Retinal pigment epithelial cell (primary cell): ENCODE results near the gene NUP93.

Source experiments
- DNase-seq: peaks from one replicate; pipeline ENCODE4 v3.0.0-alpha.2; 2010; ENCODE audit warnings: low read depth
- H3K4me3 ChIP-seq: 2 replicates; pipeline ENCODE4 v1.5.1; 2011; ENCODE audit warnings: mild to moderate bottlenecking, low read length, control low read depth, moderate library complexity
- TF ChIP-seq, protein P1 (sequence below): conservative IDR thresholded peaks from 2 replicates; pipeline ENCODE4 v1.5.1; 2011; ENCODE audit warnings: low read depth, low read length, control low read depth, inconsistent platforms

The NUP93 gene

DNA sequence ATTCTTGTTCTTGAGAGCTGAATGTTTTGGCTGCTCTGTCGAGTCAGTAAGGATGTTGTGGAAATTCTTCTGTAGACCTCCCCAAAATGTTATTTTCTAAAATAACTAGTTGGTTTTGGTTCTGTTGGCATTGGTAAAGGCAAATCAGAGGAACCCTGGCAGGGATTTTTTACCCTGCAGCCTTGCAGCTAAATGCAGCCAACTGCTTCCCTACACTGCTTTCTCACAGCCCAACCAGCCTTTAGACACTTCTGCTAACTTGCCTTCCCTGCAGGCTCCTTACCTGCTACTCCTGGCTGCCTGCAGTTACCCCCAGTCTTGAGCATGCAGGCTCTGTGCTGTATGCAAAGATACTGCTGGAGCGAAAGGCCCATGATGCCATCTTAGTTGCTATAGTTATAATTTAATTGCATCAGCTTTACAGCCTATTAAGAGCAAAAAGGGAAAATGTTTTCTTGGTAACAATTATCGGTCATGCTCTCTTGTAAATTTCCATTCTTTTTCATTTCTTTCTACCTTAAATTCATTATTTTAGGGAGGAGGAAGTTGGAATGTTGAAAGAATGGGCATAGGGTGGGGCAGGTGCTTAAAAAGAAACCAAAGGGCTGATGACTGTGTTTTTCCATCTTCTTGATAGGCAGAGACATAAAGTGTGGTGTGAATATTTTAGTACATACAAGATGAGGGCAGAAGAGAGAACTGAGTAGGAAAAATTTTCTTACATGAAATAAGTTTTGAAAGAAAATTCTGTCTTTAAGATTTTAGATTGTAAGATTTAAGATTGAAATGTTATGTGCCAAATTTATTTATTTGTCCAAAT is 20.0 kb downstream of the NUP93 start:
- DNase-seq: no peak
- H3K4me3 ChIP-seq: no peak overlapping the region
- TF ChIP-seq, protein P1, sequence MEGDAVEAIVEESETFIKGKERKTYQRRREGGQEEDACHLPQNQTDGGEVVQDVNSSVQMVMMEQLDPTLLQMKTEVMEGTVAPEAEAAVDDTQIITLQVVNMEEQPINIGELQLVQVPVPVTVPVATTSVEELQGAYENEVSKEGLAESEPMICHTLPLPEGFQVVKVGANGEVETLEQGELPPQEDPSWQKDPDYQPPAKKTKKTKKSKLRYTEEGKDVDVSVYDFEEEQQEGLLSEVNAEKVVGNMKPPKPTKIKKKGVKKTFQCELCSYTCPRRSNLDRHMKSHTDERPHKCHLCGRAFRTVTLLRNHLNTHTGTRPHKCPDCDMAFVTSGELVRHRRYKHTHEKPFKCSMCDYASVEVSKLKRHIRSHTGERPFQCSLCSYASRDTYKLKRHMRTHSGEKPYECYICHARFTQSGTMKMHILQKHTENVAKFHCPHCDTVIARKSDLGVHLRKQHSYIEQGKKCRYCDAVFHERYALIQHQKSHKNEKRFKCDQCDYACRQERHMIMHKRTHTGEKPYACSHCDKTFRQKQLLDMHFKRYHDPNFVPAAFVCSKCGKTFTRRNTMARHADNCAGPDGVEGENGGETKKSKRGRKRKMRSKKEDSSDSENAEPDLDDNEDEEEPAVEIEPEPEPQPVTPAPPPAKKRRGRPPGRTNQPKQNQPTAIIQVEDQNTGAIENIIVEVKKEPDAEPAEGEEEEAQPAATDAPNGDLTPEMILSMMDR: no peak

DNA sequence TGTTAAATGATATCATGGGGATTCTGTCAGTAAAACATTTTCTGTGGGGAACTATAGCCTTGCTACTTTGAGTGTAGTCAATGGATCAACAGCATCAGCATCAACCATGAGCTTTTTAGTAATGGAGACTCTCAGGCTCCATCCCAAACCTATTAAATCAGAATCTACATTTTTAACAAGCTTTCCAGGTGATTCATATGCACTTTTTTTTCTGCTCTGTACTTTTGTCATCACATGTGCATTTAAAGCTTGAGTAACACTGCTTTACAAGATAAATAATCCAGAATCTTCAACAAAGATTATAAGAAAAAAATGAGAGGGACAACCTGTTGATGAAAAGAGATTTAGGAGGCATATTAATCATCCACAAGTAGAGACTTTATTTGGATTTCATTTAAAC is 23.5 kb downstream of the NUP93 start:
- no peak overlapping the region for H3K4me3 ChIP-seq
- DNase-seq: no peak
- TF ChIP-seq, protein P1: no peak

DNA sequence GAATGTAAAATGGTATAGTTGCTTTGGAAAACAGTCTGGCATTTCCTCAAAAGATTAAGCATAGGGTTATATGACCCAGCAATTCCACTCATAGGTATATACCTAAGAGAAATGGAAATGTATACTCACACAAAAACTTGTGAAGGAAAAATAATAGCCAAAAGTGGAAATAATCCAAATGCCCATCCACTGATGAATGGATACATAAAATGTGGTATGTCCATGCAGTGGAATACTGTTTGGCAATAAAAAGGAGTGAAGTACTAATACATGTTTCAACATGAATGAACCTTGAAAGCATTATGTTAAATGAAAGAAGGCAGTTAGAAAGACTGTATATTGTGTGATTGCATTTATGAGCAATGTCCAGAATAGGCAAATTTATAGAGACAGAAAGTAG is 25.1 kb downstream of the NUP93 start:
- TF ChIP-seq, protein P1: no peak
- DNase-seq: no peak
- H3K4me3 ChIP-seq: no peak overlapping the region

DNA sequence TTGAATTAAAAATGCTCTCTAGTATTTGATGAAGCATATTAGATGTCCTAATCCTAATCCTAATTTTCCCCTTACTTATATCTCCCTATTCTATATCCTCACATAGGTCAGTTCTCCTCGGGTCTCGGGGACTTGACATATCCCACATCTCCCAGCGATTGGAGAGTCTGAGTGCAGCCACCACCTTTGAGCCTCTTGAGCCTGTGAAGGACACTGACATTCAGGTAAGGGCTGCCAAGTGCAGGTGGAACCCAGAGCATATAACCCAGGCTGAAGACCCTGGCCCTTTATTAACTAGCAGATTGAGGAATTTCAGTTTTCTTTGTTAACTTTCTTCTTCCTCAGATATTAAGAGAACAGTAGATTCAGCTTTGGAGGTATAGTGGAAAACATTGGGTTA is 28.5 kb downstream of the NUP93 start:
- TF ChIP-seq, protein P1: no peak
- H3K4me3 ChIP-seq: no peak overlapping the region
- DNase-seq: no peak

DNA sequence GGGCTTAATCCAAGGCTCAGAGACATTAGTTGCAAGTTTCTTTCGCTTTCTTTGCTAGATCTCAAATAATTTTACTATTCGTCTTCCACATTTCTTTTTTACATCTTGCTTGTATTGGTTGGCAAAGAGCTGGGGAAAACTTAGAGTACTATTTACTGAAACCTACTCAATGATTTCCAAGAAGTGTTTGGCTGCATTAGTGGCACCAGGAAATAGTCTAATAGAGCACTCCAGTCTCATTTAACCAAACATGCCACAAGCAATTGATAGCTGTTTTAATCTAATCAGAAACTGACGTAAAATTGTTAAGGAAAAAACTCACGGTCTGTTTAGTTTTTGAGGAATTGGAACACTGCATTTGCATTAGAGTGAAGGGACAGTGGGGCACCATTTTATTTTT is 29.0 kb downstream of the NUP93 start:
- no peak for DNase-seq
- TF ChIP-seq, protein P1: no peak
- H3K4me3 ChIP-seq: no peak overlapping the region

DNA sequence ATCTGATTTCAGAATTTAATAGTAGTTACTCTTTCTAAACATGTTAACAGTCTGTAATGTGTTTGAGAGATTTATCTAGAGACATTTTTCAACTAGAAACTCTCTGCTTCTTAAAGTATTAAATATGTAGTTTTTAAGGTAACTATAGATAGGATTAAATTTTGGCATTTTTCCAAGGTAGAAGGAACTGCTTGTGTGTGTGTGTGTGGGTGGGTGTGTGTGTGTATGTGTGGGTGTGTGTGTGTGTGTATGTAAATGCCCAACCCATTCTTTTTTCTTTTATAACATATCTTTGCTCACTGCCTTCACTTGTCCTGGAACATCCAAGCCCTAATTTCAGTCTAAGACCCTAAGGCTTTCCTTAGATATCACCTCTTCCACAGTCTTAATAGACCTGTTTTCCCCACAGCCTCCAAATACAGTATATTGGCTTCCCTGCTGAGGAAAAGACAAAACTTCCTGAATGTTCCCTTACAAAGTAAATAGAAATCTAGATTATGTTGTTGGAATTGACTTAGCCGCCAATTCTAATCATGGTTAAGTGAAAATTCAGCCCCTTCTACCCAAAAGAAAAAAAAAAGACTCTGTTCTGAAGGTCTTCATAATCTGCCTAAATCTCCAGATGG is 33.5 kb downstream of the NUP93 start:
- TF ChIP-seq, protein P1: no peak
- no peak overlapping the region for H3K4me3 ChIP-seq
- no peak for DNase-seq

DNA sequence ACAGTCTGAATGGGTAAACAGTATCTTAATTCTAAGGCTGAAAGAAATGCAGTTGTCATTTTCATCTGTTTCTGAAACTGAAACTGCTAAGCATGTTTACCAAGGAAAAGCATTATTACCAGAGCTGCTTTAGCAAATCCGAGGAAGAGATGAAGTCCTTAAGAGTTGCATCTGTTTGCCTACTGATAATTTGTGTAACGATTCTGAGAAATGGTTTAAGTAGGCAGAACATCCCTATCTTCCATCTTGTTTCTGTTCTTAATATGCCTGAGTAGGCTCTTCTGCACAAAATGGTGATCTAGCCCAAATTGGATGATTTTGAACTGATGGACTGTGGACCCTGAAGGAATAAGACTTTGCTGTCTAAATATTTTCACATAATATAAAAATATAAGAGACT is 34.9 kb downstream of the NUP93 start:
- H3K4me3 ChIP-seq: no peak overlapping the region
- DNase-seq: no peak
- TF ChIP-seq, protein P1: no peak
